PC-9 (cell line): Measurements from ENCODE around the gene TMCO4. TPM values are rescaled to one million over a fixed set of nuclear protein-coding genes. Genes with fewer than 3 reads are reported as not detected.

Experiments used
- BruUV-seq: library from RNA; stranded (reverse); fragments of 400-500 nt; replicated peaks from 2 replicates; lab custom pipeline; 2021; lab: Mats Ljungman, UMichigan
- CTCF ChIA-PET: fragments of 300-600 bp; sonication (Branson Sonifier 250); formaldehyde crosslinking; loops from one replicate; lab custom pipeline; 2022; ENCODE audit warnings: antibody characterized with exemption; lab: Charles Lee
- POLR2A ChIA-PET: fragments of 300-600 bp; sonication (Branson Sonifier 250); formaldehyde crosslinking; loops from one replicate; lab custom pipeline; 2022; ENCODE audit warnings: antibody characterized with exemption; ENCODE audit not compliant: unreplicated experiment; lab: Charles Lee
- DNase-seq, 2 experiments: peaks; one replicate each; pipeline versions ENCODE4 v3.0.0 to v3.0.0-alpha.2; 2015 to 2022; ENCODE audit warnings: mixed read lengths in 1 of 2
- H2AFZ ChIP-seq: fragments of 200-600 bp; sonication (generic); 2 replicates; pipeline ENCODE4 v1.8.1; 2017; ENCODE audit warnings: antibody characterized with exemption
- H3F3A ChIP-seq: fragments of 200-600 bp; sonication (generic); 2 replicates; pipeline ENCODE4 v1.8.1; 2017; ENCODE audit warnings: antibody characterized with exemption, mild to moderate bottlenecking, low read depth; ENCODE audit not compliant: insufficient read depth
- H3K27ac ChIP-seq: fragments of 200-600 bp; sonication (generic); 2 replicates; pipeline ENCODE4 v1.6.1; 2016; ENCODE audit warnings: mixed run types
- H3K27me3 ChIP-seq: fragments of 200-600 bp; sonication (generic); 2 replicates; pipeline ENCODE4 v1.6.1; 2016; ENCODE audit warnings: low read depth, mixed run types; ENCODE audit not compliant: insufficient read depth
- H3K36me3 ChIP-seq: fragments of 200-600 bp; sonication (generic); 2 replicates; pipeline ENCODE4 v1.6.1; 2016; ENCODE audit warnings: low read depth, mixed run types
- H3K4me1 ChIP-seq: fragments of 200-600 bp; sonication (generic); replicated peaks from 2 replicates; pipeline ENCODE4 v1.6.1; 2016; ENCODE audit warnings: mixed run types; ENCODE audit not compliant: insufficient read depth
- H3K4me2 ChIP-seq: fragments of 200-600 bp; sonication (generic); 2 replicates; pipeline ENCODE4 v1.6.1; 2017; ENCODE audit warnings: mixed run types
- H3K4me3 ChIP-seq: fragments of 200-600 bp; sonication (generic); 2 replicates; pipeline ENCODE4 v1.6.1; 2016; ENCODE audit warnings: mixed run types
- H3K79me2 ChIP-seq: fragments of 200-600 bp; sonication (generic); 2 replicates; pipeline ENCODE4 v1.6.1; 2017; ENCODE audit warnings: low read depth, mixed run types
- H3K9me2 ChIP-seq: fragments of 200-600 bp; sonication (generic); 2 replicates; pipeline ENCODE4 v1.8.1; 2017; ENCODE audit warnings: mild to moderate bottlenecking; ENCODE audit not compliant: insufficient read depth
- H3K9me3 ChIP-seq: fragments of 200-600 bp; sonication (generic); 2 replicates; pipeline ENCODE4 v1.8.1; 2016; ENCODE audit warnings: low read depth; ENCODE audit not compliant: insufficient read depth
- H4K20me1 ChIP-seq: fragments of 200-600 bp; sonication (generic); 2 replicates; pipeline ENCODE4 v1.8.1; 2017; ENCODE audit not compliant: insufficient read depth
- EZH2 ChIP-seq: fragments of 200-600 bp; sonication (generic); IDR thresholded peaks from 2 replicates; pipeline ENCODE4 v1.8.0; 2017; ENCODE audit warnings: antibody characterized with exemption, low read depth
- intact Hi-C: fragments of 100-400 bp; cut with micrococcal nuclease; formaldehyde crosslinking; loops from one replicate; pipeline ENCODE4 v1.10.0; 2022; ENCODE audit not compliant: unreplicated experiment
- total RNA-seq: library from RNA; stranded (reverse); gene quantifications from 2 replicates; pipeline ENCODE4 v1.2.3, GENCODE V29; 2021
- TF ChIP-seq, protein P1 (sequence below): fragments of 200-600 bp; sonication (generic); conservative IDR thresholded peaks from 2 replicates; pipeline ENCODE4 v1.6.1; 2017; ENCODE audit warnings: mixed run types, antibody characterized with exemption, mild to moderate bottlenecking, moderate library complexity

Gene TMCO4
- total RNA-seq, 1 experiment from 2014 or later: 22.6 TPM

- no peaks in the 10 kb centered on the region for H4K20me1 ChIP-seq
- no TSS peak for BruUV-seq
- H3F3A ChIP-seq: no peaks in the 10 kb centered on the region
- H3K9me3 ChIP-seq: no peaks in the 10 kb centered on the region
- no peaks in the 10 kb centered on the region for H3K4me1 ChIP-seq
- POLR2A ChIA-PET: no interaction called here
- no peaks in the 10 kb centered on the region for H3K36me3 ChIP-seq
- intact Hi-C loops: no loop called here
- H2AFZ ChIP-seq: no peak overlapping the region
- CTCF ChIA-PET: no interaction called here
- no peaks in the 10 kb centered on the region for H3K79me2 ChIP-seq
- TF ChIP-seq, protein P1, sequence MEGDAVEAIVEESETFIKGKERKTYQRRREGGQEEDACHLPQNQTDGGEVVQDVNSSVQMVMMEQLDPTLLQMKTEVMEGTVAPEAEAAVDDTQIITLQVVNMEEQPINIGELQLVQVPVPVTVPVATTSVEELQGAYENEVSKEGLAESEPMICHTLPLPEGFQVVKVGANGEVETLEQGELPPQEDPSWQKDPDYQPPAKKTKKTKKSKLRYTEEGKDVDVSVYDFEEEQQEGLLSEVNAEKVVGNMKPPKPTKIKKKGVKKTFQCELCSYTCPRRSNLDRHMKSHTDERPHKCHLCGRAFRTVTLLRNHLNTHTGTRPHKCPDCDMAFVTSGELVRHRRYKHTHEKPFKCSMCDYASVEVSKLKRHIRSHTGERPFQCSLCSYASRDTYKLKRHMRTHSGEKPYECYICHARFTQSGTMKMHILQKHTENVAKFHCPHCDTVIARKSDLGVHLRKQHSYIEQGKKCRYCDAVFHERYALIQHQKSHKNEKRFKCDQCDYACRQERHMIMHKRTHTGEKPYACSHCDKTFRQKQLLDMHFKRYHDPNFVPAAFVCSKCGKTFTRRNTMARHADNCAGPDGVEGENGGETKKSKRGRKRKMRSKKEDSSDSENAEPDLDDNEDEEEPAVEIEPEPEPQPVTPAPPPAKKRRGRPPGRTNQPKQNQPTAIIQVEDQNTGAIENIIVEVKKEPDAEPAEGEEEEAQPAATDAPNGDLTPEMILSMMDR: no peak
- TF ChIP-seq EZH2: no peak
- H3K4me3 ChIP-seq: no peak overlapping the region
- no peak overlapping the region for H3K4me2 ChIP-seq
- H3K27ac ChIP-seq: no peak overlapping the region
- DNase-seq: no peak
- no peaks in the 10 kb centered on the region for H3K9me2 ChIP-seq
- H3K27me3 ChIP-seq: no peaks in the 10 kb centered on the region
Measured at GRCh38 chr1:19744335-19744743, 55.4 kb downstream of the TMCO4 start.

- Histone ChIP-seq H3K27me3 (no peaks in the 10 kb centered on the region), H4K20me1 (no peaks in the 10 kb centered on the region), H3K9me2 (no peaks in the 10 kb centered on the region), H3F3A (no peaks in the 10 kb centered on the region), H3K27ac (no peak overlapping the region), H3K4me3 (no peak overlapping the region), H2AFZ (no peak overlapping the region), H3K9me3 (no peaks in the 10 kb centered on the region), H3K4me1 (no peaks in the 10 kb centered on the region), H3K79me2 (no peaks in the 10 kb centered on the region), H3K4me2 (no peak overlapping the region), H3K36me3 (no peaks in the 10 kb centered on the region)
- POLR2A ChIA-PET: no interaction called here
- no peak for TF ChIP-seq EZH2
- TF ChIP-seq, protein P1: no peak
- BruUV-seq: no TSS peak
- CTCF ChIA-PET: no interaction called here
- intact Hi-C loops: no loop called here
- no peak for DNase-seq
Measured at GRCh38 chr1:19743793-19744192, 55.9 kb downstream of the TMCO4 start.

GRCh38 chr1:19743180-19743579, 56.5 kb downstream of the TMCO4 start:
- no peaks in the 10 kb centered on the region for H3K79me2 ChIP-seq
- no peak overlapping the region for H3K4me3 ChIP-seq
- no peak overlapping the region for H3K4me2 ChIP-seq
- no TSS peak for BruUV-seq
- H3K9me2 ChIP-seq: no peaks in the 10 kb centered on the region
- H2AFZ ChIP-seq: no peak overlapping the region
- no peaks in the 10 kb centered on the region for H3F3A ChIP-seq
- no peaks in the 10 kb centered on the region for H3K27me3 ChIP-seq
- no peak overlapping the region for H3K27ac ChIP-seq
- intact Hi-C loops: no loop called here
- no peaks in the 10 kb centered on the region for H3K36me3 ChIP-seq
- POLR2A ChIA-PET: no interaction called here
- no peaks in the 10 kb centered on the region for H3K9me3 ChIP-seq
- TF ChIP-seq, protein P1: no peak
- TF ChIP-seq EZH2: no peak
- H4K20me1 ChIP-seq: no peaks in the 10 kb centered on the region
- CTCF ChIA-PET: no interaction called here
- no peak for DNase-seq
- H3K4me1 ChIP-seq: no peaks in the 10 kb centered on the region
